ENCODE data around the gene ZNF804A.

ZNF804A gene

DNA sequence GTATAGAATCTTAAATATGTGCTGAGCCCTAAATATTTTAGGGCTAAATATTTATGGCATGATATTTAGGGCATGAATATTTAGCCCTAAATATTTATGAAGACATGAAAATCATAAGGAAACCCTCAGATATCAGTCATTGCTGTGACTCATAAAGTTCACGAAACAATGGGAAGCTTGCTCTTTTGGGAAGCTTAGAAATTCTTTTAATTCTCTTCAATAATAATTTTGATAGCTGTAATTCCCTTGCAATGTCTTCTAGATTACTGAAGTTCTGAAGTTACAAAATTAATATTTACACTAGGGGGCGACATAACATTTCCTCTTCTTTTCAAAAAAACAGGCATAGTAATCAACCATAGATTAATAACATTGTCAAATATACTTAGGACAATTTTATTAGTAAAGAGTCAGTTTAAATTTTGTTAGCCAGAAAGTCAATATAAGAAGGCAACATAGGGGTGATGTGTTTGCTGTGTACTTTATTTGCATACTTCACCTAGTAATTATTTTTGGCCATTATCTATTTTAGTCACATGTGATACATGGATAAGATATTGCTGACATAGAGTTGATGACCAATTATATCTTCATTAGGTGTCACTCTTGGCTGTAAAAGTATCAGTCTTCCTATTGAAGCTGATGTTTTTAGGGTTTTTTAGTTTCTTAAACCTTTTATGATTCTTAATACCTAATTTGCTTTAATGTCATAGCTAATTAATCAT, 13.2 kb downstream of the ZNF804A start:
- peak; percentile 64 for DNase-seq (ENCODE audit: low read depth)

DNA sequence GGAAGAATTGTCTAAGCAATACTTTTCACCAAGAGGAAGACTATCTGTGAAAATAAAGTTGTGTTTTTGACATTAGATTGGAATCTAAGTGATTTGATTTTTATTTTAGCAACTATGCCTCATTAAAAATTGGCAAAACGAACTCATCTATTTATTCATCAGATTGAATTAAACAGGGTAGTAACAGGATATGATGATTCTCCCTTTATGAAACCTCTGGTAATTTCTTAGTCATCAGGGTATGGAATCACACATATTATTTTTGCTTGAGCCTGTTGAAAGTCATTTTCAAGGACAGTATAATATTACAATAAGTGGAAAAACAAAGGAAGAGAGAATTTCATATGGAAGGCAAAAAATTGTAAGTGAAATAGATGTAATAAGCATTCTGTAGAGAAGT, 22.0 kb downstream of the ZNF804A start:
- DNase-seq (ENCODE audit: low read depth), result peak; percentile 35

DNA sequence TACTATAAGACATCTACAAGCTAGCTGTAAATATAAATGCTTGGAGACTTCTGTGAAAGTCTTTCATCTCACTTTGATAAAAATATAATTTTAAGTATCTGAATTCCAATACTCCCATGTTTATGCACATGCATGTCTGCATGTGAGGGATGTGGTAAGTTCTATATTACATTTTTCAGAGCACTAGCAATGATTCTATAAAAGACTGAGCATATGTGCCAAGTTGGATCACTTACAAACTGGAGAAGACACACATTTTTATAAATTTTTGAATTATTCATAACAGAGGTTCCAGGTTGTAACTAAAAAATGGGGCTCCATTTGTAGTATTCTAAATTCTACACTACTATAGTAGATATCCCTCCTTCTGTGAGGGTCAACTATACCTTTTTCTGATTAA, 26.0 kb downstream of the ZNF804A start:
- DNase-seq (ENCODE audit: low read depth), result no peak

DNA sequence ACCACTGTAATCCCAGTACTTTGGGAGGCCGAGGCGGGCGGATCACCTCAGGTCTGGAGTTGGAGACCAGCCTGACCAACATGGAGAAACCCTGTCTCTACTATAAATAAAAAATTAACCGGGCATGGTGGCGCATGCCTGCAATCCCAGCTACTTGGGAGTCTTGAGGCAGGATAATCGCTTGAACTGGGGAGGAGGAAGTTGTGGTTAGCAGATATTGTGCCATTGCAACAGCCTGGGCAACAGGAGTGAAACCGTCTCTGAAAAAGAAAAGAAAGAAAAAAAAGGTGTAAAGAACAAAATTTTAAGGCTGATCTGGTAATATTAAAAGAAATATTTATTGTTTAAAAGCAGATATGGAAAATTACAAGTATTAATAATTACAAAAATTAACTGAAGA, 29.7 kb downstream of the ZNF804A start:
- DNase-seq (ENCODE audit: low read depth), result no peak

DNA sequence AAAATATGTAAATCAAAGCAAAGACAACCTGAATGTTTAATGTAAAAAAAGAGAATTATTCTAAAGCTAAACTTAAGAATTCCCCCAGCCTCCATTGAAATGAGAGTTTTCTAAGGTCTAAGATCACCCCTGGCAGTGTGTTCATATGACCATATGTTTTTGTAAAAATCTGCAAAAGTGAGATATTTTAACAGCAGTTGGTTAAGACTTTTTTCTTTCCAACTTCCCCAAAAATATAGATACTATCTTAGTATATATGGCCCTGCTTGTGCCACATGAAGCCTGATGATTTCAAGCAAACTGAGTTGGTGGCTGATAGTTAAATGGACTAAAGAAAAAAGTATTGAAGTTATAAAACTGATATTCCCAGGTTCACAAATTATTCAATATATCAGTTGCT, 35.4 kb downstream of the ZNF804A start:
- DNase-seq (ENCODE audit: low read depth), result no peak

DNA sequence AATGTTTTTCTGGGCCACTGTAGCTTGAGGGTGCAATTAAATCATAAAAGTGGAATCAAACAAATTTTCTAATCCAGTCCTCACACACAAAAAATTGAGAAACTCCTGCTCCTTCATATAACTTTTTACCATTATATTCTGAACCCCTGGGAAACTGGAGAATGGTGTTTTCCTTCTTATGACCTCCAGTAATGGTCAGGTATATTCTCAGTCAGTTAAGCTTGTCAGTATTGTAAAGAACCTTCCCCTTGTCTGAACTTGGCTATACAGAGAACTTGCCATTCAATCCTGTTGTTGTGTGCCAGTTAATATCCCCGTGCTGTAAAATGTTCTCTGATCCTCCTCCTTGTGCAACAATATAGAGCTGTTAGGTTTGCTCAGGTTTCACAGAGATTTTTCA, 39.5 kb downstream of the ZNF804A start:
- DNase-seq (ENCODE audit: low read depth), result peak; percentile 24

DNA sequence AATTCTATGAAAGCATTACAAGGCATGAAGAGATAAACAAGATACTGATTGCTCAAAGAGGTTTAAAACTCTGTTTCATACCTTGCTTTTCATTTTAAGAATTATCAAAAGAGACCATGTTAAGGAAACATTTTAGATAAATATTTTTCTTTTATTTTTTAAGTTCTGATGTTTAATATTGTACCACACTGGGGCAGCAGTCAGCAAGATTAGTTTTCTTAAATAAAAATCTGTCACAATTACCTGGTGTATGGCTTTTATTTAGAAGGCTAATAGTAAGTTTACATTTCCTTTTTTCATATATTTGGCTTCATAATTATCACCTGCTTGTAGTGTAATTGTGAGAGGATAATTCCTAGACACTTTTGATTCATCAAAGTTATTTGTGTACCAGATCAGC, 46.4 kb downstream of the ZNF804A start:
- peak; percentile 53 for DNase-seq (ENCODE audit: low read depth)

DNA sequence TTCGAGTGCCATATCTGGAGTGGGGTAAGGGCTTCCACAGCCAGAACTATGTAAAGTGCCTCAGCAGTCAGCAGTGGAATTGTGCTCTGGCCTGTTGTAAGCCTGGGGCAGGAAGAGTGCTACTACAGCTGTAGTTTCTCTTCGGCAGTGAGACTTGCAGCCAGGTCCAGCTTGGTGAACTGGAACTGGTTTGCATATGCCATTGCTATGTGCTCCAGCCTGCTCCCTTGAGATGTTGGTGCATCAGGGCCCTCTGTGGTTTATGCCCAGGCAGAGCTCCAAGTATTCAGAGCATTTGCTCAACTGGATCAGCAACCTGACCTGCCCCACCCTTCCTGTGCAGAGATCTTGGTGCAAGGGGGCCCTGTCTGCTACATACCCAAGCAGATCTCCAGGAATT, 47.8 kb downstream of the ZNF804A start:
- DNase-seq (ENCODE audit: low read depth), result peak; percentile 79

DNA sequence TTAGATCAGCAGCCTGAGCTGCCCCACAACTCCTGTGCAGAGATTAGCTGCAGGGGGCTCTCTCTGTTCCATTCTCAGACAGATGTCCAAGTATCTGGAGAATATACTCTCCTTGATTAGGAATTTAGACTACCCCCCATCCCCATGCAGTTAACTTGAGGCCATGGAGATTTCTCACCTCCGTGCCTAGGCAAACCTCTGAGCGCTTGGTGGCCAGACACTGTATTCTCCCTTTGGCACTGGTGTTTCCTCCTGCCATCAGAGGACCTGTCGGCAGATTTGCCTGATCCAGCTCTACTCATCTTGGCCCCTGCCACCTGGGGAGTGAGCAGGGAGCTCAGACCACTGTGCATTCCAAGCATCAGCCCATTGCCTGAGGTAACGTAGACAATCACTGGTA, 48.3 kb downstream of the ZNF804A start:
- no peak for DNase-seq (ENCODE audit: low read depth)

DNA sequence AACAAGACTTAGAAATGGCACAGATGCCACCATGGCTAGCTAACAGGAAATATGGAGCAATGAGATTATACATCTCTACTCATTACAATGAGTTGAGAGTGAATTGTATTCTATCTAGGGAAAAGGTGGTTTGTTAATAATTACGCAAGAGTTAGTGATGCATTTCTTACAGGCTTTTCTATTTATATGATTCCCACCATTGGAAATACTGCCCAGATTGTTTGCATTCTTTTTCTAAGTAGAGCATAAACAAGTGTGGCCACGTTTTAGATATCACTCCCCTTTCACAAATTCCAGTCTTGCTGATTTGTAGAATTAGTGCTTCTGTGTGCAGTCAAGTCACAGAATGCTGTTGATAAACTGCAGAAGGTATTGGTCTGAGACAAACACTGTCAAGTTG, 56.6 kb downstream of the ZNF804A start:
- DNase-seq (ENCODE audit: low read depth), result peak; percentile 92

DNA sequence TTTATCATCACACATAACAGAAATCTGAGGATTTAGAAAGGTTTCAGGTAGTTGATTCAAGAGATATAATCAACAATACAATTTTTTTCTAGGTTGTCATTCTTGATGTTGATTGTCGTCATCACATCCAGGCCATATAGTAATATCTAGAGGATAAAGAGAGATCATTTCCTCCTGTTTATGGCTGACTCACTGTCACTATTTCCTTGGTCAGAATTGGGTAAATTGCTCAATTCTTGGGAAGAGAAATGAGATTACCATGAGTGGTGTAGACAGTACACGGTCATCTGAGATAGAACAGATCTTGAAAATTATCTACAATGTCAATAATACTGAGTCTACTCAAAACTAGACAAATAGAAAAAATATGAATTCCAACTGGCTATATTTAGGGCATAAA, 78.8 kb downstream of the ZNF804A start:
- DNase-seq (ENCODE audit: low read depth), result peak; percentile 59

DNA sequence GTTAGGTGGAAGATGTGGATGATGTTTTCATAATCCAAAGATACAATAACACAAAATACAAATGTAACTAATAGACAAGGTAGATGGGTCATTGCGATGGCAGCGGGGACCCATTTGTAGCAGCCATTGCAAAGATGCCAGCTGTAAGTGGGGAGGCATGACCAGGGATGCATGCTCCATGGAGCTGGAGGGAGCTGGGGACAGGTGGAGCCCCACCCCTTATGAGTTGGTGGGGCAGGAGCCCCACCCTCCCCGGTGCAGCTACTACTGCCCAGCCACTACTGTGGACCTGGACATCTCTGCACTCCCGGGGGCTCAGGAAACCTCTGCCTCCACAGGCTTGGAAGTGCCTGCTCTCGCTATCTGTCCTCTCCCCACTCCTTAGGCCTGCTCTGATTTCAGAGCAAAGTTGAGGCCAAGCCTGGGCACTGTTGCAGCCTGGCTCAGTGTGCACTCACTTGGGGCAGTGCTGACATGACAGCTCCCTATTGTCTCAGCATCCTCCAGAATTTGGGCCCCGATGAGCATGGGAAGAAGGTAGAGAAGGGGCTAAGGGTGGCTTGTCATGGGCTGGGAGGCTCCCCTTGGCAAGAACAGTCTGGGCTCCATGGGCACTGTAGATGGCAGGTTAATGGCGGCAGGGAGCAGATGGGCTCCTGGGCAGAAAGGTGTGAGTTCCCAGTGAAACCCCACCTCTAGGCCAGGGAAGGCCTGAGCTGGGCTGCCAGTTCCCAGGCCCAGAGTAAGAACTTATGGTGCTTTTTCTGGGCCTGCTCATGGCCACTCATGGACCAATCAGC, 81.1 kb downstream of the ZNF804A start:
- DNase-seq (ENCODE audit: low read depth), result no peak

DNA sequence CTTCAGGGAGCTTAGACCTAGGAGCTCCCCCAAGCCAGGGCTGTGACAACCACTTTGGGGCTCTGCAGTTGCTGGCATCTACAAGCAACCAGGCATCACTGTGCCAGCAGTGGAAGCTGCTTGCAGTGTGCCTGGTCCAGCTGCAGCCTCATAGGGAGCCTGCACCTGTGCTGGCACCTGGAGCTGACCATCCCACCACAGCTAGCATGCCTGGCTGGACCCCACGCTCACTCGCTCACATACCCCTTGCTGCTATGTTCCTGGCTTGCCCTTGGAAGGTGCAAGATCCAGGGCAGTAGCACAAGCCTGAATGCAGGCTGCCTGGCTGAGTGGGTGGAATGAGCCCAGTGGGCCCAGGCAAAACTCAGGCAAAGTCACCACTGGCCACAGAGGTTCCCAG, 82.5 kb downstream of the ZNF804A start:
- DNase-seq (ENCODE audit: low read depth), result no peak

DNA sequence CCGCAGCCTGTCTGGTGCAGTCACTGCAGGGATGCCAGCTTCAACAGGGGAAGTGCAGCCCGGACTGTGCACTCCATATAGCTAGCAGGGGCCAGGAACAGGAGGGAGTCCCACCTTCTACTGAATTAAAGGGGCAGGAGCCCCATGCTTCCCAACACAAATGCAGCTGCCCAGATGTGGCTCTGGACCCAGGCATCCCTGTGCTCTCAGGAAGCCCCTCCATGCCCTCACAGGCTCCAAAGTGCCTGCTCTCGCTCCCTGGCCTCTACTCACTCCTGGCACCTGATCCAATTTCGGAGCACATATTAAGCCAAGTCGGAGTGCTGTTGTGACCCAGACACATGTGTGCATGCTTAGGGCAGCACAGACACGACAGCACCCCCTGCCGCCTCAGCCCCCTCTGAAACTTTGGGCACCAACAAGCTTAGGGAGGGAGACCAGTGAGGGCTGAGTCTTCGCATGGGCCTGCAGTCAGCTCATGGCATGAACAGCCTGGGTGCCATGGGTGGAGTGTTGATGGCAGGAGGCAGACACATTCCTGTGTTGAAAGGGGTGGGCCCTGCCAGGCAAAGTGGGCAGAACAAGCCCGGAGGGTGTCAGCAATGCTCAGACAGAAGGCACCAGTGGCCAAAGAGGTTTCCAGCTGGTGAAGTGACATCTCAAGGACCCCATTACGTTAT, 83.5 kb downstream of the ZNF804A start:
- DNase-seq (ENCODE audit: low read depth), result no peak

DNA sequence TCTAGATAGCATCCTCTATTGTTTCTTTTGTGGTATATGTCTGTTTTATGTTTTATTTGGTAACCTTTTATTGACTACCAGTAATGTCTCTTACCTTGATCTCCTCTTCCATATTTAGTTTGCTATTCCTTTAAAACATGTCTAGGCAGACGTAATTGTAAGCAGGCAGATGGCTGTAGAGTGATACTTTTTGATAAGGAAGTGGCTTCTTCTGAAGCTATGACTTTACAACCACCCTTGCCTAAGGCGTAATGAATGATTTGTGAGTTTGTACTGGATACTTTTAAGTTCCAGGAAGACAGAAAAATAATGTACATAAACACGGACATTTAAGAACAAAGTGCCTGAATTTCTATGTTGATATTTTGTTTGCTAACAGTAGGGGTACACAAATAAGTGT, 85.6 kb downstream of the ZNF804A start:
- DNase-seq (ENCODE audit: low read depth), result no peak

DNA sequence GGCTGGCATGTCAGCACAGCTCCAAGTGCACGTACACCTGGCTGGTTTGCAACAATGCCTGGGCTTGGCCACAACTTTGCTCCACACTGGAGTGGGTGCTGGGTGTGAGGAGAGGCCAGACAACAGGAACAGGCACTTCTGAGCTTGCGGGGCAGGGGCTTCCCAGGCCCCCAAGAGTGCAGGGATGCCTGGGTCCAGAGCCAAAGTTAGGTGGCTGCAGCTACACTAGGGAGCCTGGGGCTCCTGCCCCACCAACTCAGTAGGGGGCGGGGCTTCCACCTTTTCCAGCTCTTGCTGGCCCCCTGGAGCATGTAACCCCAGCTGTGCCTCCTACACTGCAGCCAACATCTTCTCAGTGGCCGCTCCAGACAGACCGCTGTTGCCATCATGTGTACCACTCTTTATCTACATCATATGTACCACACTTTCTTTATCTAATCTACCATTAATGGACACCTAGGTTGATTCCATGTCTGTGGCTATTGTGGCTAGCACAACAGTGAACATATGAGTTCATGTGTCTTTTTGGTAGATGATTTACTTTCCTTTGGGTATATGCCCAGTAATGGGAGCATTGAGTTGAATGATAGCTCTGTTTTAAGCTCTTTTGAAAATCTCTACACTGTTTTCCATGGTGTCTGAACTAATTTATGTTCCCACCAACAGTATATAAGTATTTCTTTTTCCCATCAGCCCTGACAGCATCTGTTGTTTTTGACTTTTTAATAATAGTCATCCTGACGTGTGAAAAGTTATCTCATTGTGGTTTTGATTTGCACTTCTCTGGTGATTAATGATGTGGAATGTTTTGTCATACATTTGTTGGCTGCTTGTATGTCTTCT, 87.9 kb downstream of the ZNF804A start:
- peak; percentile 70 for DNase-seq (ENCODE audit: low read depth)

DNA sequence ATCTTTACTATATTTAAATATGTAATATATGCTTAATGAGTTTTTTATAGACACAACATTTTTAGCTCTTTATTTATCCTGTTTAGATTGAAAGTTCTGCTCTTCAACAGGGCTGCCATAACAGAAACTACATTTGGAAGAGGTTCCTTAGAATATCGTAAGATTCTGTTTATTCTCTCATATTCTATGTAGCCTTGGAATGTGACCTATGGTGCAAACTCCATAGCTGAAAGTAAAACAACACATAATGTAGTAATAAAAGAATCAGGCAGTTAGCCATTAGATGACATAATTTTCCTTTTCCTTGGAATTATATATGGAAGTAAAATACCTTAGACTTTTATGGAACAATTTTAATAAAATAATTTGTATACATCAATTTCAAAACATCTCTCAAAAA, 91.3 kb downstream of the ZNF804A start:
- peak; percentile 64 for DNase-seq (ENCODE audit: low read depth)

DNA sequence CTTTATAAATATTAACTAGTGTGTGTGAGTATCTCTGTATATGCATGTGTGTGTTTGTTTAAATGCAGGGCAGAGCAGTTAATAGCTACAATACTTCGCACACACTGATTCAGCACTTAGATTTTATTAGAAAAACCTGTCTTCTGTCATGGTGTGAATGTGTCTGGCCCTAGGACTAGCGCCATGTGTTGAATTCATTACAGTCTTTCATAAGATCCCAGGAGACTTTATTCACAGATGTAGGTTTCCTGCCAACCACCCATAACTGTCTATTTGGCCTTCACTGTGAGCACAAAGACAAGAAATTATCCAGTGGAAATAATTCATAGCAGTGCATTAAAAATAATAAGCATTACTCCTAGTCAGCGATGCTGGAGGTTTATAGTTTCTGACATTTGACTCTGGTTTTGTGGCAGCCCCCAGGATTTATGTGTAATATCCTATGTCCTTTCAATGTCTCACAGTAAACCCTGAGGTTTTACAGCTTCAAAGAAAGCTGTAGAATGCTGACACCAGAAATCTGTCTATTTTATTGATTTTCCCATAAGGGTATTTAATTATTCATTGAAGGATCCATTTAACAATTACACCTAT, 93.9 kb downstream of the ZNF804A start:
- DNase-seq (ENCODE audit: low read depth), result peak; percentile 17

DNA sequence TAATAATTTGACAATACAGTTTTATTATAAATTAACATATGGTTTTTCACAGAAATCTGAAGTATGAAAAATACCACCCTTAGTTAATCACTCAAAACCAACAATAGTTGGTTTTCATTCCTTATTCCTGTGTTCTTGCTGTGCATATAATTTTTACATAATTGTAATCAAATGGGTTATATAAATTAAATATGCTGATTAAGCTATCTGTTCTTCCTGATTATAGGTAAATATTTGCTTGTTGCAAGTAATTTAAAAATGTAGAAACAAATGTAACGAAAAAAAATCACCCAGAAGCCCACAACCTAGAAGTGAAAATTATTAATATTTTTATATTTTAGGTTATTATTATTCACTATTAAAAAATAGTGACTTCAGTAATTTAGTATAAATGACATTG, 98.3 kb downstream of the ZNF804A start:
- DNase-seq (ENCODE audit: low read depth), result no peak

DNA sequence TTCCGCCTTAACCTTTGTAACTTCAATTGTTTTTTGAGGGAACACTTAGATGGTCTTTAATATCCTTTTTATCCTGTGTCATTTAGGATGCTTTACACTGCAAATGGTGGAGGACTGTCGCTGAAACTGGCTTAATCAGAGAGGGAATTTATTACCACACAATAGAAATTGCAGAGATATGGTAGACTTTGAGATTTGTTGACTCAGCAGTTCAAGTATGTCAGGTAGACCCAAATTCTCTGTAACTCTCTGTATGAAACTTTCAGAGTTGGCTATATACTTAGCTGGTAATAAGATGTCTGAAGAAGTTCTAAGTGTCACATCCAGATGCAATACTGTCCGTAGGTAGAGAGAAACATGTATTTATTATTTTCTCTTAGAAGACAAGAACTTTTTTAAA, 100.1 kb downstream of the ZNF804A start:
- DNase-seq (ENCODE audit: low read depth), result no peak

DNA sequence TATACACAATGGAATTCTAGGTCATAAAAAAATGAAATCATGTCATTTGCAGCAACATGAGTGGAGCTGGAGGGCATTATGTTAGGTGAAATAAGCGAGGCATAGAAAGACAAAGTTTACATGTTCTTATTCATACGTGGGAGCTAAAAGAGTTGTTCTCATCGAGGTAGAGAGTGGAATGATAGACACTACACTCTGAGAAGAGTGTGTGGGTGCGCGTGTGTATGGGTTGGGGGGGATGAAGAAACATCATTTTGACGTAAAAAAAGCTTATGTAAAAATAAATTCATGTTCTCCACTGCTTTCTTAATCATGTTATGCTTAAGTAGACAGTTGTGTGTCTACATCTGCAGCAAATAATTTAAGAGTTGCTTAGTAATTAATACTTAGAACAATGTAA, 123.6 kb downstream of the ZNF804A start:
- no peak for DNase-seq (ENCODE audit: low read depth)

DNA sequence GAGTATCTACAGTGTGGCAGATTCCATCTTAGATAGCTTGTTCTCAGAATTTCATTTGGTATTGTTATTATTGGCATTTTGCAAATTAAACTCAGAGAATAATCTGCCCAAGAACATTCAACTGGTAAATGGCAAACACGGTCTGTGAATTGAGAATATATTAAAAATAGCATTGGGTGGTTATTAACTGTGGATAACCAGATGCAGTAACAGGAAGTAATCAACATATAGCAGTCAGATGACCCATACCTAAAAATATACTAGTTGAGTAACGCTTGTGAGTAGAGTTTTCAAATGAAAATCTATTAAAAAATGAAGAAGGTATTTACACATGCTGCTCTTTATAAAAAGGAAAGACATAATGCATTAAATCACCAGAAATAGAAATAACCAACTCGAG, 129.5 kb downstream of the ZNF804A start:
- DNase-seq (ENCODE audit: low read depth), result no peak
